Suprapubic skin (tissue), 4 donors: ENCODE measurements around the gene FKBP1A. TPM values are rescaled to one million over a fixed set of nuclear protein-coding genes. Genes with fewer than 3 reads are reported as not detected.

Experiments
- DNase-seq, 2 donors: peaks; one replicate each; pipeline ENCODE4 v3.0.0-alpha.2; 2019; ENCODE audit warnings: low spot score in 2 of 2
- H3K27ac ChIP-seq: fragments of 200-600 bp; sonication (generic); one replicate; pipeline ENCODE4 v1.5.1; 2019
- H3K27me3 ChIP-seq: fragments of 200-600 bp; sonication (generic); one replicate; pipeline ENCODE4 v1.5.1; 2019
- H3K36me3 ChIP-seq: fragments of 200-600 bp; sonication (generic); one replicate; pipeline ENCODE4 v1.5.1; 2019
- H3K4me1 ChIP-seq: fragments of 200-600 bp; sonication (generic); one replicate; pipeline ENCODE4 v1.5.1; 2019
- H3K4me3 ChIP-seq: fragments of 200-600 bp; sonication (generic); one replicate; pipeline ENCODE4 v1.5.1; 2019; ENCODE audit warnings: mild to moderate bottlenecking
- H3K9me3 ChIP-seq: fragments of 200-600 bp; sonication (generic); one replicate; pipeline ENCODE4 v1.5.1; 2019
- EP300 ChIP-seq: sonication (generic); formaldehyde crosslinking; IDR thresholded peaks from one replicate; pipeline ENCODE4 v1.6.1; 2017; ENCODE audit warnings: antibody characterized with exemption
- POLR2A ChIP-seq, 2 donors: fragments of 450-650 bp; IDR thresholded peaks; one replicate each; pipeline ENCODE4 v1.6.1; 2017; ENCODE audit warnings: antibody characterized with exemption in 2 of 2, mild to moderate bottlenecking in 2 of 2, moderate library complexity in 2 of 2
- POLR2AphosphoS5 ChIP-seq, 3 donors: sonication (generic); formaldehyde crosslinking; IDR thresholded peaks; one replicate each; pipeline ENCODE4 v1.6.1; 2017; ENCODE audit warnings: antibody characterized with exemption in 3 of 3
- WGBS: methylation state at CpG from one replicate; pipeline ENCODE4 v1.1.5; 2018; 5-methylcytosine and 5-hydroxymethylcytosine counted together
- total RNA-seq, 4 donors: library from RNA; depleted of rRNA; stranded (reverse); fragments of >200 nt; gene quantifications; one replicate each; pipeline ENCODE4 v1.1.0, GENCODE V29; 2016
- TF ChIP-seq, protein P1 (sequence below), 2 donors: fragments of 200-600 bp in 1 of 2; fragments of 450-650 bp in 1 of 2; sonication (generic) in 1 of 2; IDR thresholded peaks; one replicate each; pipeline ENCODE4 v1.5.1; 2016 to 2019; ENCODE audit warnings: antibody characterized with exemption in 2 of 2, mild to moderate bottlenecking in 1 of 2, moderate library complexity in 1 of 2

Gene FKBP1A
- total RNA-seq, 4 donors from 2014 or later = 100.0 to 151 (median 115) TPM

DNA sequence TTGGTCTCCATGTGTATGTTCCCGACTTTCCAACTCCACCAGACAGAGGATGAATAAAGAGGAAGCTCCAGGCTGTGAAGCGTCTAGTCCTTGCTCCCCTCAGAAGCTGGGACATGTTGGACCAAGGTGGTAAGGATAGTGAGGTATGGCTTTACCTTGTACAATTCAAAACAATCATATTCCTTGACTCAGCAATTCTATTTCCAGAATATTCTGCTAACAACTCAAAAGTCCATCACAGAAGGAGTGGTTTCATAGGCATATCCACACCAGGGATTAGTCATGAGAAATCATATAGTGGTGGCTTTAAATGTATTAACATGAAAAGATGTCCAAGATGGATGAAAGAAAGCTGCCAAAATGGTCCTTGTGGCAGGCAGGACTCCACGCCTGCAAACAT is 19.8 kb downstream of the FKBP1A start:
- Histone ChIP-seq H3K36me3 (peaks cover 33% of the 10 kb centered on the region), H3K27ac (no peak overlapping the region), H3K27me3 (no peaks in the 10 kb centered on the region), H3K4me3 (no peak overlapping the region), H3K4me1 (peaks cover 67% of the 10 kb centered on the region), H3K9me3 (no peaks in the 10 kb centered on the region)
- TF ChIP-seq, protein P1, sequence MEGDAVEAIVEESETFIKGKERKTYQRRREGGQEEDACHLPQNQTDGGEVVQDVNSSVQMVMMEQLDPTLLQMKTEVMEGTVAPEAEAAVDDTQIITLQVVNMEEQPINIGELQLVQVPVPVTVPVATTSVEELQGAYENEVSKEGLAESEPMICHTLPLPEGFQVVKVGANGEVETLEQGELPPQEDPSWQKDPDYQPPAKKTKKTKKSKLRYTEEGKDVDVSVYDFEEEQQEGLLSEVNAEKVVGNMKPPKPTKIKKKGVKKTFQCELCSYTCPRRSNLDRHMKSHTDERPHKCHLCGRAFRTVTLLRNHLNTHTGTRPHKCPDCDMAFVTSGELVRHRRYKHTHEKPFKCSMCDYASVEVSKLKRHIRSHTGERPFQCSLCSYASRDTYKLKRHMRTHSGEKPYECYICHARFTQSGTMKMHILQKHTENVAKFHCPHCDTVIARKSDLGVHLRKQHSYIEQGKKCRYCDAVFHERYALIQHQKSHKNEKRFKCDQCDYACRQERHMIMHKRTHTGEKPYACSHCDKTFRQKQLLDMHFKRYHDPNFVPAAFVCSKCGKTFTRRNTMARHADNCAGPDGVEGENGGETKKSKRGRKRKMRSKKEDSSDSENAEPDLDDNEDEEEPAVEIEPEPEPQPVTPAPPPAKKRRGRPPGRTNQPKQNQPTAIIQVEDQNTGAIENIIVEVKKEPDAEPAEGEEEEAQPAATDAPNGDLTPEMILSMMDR (IDR thresholded peaks at IDR 0.05) = no peak
- TF ChIP-seq POLR2AphosphoS5 (IDR thresholded peaks at IDR 0.05) (no peak), POLR2A (IDR thresholded peaks at IDR 0.05) (no peak), EP300 (no peak)
- WGBS = 84% methylated on average over 3 of the region's 3 CpGs
- DNase-seq = no peak

DNA sequence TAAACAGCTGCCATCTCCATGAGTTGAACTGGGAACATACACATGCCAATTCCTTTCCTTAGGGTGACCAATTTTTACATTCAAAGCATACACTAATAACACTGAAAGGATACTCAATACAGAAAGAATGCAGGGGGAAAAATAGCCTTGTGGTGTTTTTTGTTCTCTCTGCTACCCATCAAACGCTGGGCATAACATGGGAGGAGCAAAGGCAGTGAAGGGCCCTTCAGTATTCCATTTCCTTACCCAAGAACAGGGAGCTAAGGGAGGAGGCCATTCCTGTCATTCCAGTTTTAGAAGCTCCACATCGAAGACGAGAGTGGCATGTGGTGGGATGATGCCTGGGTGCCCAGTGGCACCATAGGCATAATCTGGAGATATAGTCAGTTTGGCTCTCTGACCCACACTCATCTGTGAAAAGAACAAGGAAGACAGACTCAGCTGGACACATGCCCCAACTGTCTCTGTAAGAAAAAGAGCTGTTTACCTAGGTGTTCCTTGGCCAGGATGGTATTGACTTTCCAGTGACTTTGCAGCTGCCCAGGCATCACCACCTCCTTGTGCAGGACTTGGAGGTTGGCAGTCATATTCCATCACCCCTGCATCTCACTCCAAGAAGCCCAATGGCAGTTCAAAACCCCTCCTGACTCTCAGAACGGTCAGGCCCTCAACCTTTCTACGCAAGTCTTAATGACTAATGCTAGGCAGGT is 20.9 kb downstream of the FKBP1A start:
- no peak for DNase-seq
- Histone ChIP-seq H3K4me1 (peaks cover 57% of the 10 kb centered on the region), H3K27ac (no peak overlapping the region), H3K27me3 (no peaks in the 10 kb centered on the region), H3K36me3 (peaks cover 43% of the 10 kb centered on the region), H3K9me3 (no peaks in the 10 kb centered on the region), H3K4me3 (no peak overlapping the region)
- TF ChIP-seq EP300 (no peak), POLR2AphosphoS5 (IDR thresholded peaks at IDR 0.05) (no peak), POLR2A (IDR thresholded peaks at IDR 0.05) (no peak)
- TF ChIP-seq, protein P1 (IDR thresholded peaks at IDR 0.05) = no peak
- WGBS = 75% methylated on average over 5 of the region's 5 CpGs

DNA sequence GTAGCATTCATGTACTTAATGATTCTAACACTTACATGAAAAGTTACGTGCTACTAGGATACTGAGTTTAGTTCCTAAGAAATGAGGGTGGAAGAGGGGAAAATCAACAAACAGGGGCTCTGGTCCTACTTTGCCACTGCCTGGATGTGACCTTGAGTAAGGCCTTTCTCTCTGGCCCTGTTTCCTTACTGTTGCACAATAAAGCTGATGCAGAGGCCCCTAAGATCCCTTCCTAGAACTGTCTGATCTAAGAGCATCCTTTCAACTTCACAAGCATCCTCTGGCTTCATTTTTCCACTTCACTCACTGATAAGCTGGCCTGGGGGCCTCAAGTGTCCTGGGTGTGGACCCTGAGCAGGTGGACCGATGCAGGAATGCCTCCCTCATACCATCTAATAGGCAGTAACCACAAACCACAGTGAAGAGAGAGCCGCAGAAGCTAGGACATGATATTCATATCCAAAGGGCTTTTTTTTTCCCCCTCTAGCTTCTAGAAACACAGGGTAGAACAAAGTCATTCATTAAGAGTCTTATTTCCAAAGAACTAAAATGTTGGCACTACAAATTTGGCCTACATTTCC is 21.6 kb downstream of the FKBP1A start:
- TF ChIP-seq POLR2AphosphoS5 (IDR thresholded peaks at IDR 0.05) (no peak), EP300 (no peak), POLR2A (IDR thresholded peaks at IDR 0.05) (no peak)
- TF ChIP-seq, protein P1 (IDR thresholded peaks at IDR 0.05) = no peak
- no peak overlapping the region for H3K4me3 ChIP-seq
- H3K4me1 ChIP-seq = peaks cover 57% of the 10 kb centered on the region
- WGBS = 72% methylated on average over 3 of the region's 3 CpGs
- H3K9me3 ChIP-seq = no peaks in the 10 kb centered on the region
- DNase-seq = no peak
- no peaks in the 10 kb centered on the region for H3K27me3 ChIP-seq
- H3K27ac ChIP-seq = peak overlapping the region; percentile 1
- H3K36me3 ChIP-seq = peaks cover 43% of the 10 kb centered on the region

DNA sequence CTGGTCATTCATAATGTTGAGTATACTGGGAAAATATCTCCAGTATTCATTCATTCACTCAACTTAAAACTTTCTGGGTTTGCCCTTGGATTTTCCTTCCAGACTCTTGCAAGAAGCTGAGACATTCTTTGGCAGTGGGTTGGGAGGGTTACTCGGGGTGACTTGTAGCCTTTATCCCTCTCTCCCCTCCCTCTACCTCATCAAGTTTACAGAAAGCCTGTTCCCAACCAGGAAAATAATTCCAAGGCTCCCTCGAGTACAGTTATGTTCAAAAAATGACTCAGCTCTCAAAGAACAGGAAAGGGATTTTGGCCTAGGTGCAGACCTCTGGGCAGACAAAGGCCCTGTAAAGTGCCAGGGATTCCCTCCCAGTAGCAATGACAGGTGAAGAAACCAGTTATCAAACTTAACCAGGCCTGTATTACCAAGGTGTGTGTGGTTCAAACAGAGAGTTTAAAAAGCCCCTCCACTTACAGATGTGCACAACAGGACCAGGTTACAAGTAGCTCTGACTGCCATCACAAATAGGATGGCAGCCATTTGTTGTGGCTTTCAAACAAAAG is 22.2 kb downstream of the FKBP1A start:
- Histone ChIP-seq H3K4me1 (peaks cover 53% of the 10 kb centered on the region), H3K36me3 (peaks cover 43% of the 10 kb centered on the region), H3K27me3 (no peaks in the 10 kb centered on the region), H3K27ac (peak overlapping the region; percentile 1), H3K4me3 (no peak overlapping the region), H3K9me3 (no peaks in the 10 kb centered on the region)
- 32% methylated on average over 2 of the region's 2 CpGs for WGBS
- TF ChIP-seq POLR2AphosphoS5 (IDR thresholded peaks at IDR 0.05) = no peak
- TF ChIP-seq POLR2A (IDR thresholded peaks at IDR 0.05) = no peak
- no peak for DNase-seq

DNA sequence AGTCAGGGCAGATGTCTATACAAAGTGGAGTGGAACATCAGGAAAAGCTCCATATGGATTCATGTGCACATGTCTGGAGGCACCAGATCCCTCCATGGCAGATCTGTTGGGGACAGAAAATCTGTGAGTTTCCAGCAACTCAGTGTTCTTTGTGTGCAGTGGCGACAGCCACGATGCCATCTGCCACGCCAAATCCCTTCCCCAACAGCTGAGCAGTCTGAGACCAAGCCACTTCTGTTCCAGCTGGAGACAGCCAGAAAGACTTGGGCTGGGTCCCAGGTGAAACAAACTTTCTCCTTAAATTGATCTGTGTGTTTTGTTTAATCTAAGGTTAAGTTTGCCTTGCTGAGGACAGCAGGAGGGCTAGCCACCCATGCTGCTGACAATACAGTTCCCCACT is 22.9 kb downstream of the FKBP1A start:
- Histone ChIP-seq H3K4me3 (no peak overlapping the region), H3K27me3 (no peaks in the 10 kb centered on the region), H3K27ac (no peak overlapping the region), H3K36me3 (peaks cover 42% of the 10 kb centered on the region), H3K4me1 (peaks cover 47% of the 10 kb centered on the region), H3K9me3 (no peaks in the 10 kb centered on the region)
- WGBS = 80% methylated on average over 2 of the region's 3 CpGs
- no peak for TF ChIP-seq EP300
- no peak for TF ChIP-seq POLR2AphosphoS5 (IDR thresholded peaks at IDR 0.05)
- no peak for TF ChIP-seq POLR2A (IDR thresholded peaks at IDR 0.05)
- TF ChIP-seq, protein P1 (IDR thresholded peaks at IDR 0.05) = no peak
- no peak for DNase-seq
